Kidney capillary endothelial cell (primary cell): ENCODE data around the gene TRAPPC2B.

Experiments used
- DNase-seq: peaks from one replicate; pipeline ENCODE4 v3.0.0-alpha.2; 2018; ENCODE audit warnings: low spot score

TRAPPC2B gene

GRCh38 chr19:57362997-57363687, at the start of gene TRAPPC2B, which contains the start of gene ZNF547:
Gene TRAPPC2B (plus strand): TSS chr19:57363551. CDS start chr19:57364834, 1,283 bp downstream.
Gene ZNF547 (plus strand): TSS chr19:57363551. CDS start chr19:57368556, 5,005 bp downstream.
- DNase-seq: peak; percentile 95

- DNase-seq: no peak
Measured at GRCh38 chr19:57314146-57314545, 49.2 kb upstream of the TRAPPC2B start.

- no peak for DNase-seq
Measured at GRCh38 chr19:57317503-57317902, 45.8 kb upstream of the TRAPPC2B start.

- no peak for DNase-seq
Measured at GRCh38 chr19:57319869-57320179, 43.5 kb upstream of the TRAPPC2B start.

GRCh38 chr19:57320180-57321084, 42.9 kb upstream of the TRAPPC2B start, which contains the start of gene ZNF543:
Gene ZNF543 (plus strand): TSS chr19:57320472. CDS start chr19:57320854, 382 bp downstream.
- DNase-seq: peak; percentile 89

GRCh38 chr19:57321116-57321515, 42.2 kb upstream of the TRAPPC2B start:
- no peak for DNase-seq

- no peak for DNase-seq
Measured at GRCh38 chr19:57321751-57322150, 41.6 kb upstream of the TRAPPC2B start.

- no peak for DNase-seq
Measured at GRCh38 chr19:57324992-57325391, 38.4 kb upstream of the TRAPPC2B start.

- DNase-seq: no peak
Measured at GRCh38 chr19:57327993-57328392, 35.4 kb upstream of the TRAPPC2B start.

- DNase-seq: no peak
Measured at GRCh38 chr19:57334191-57334590, 29.2 kb upstream of the TRAPPC2B start.

GRCh38 chr19:57338877-57339276, 24.5 kb upstream of the TRAPPC2B start:
- DNase-seq: no peak

GRCh38 chr19:57342582-57342981, 20.8 kb upstream of the TRAPPC2B start:
- DNase-seq: no peak

GRCh38 chr19:57348136-57348535, 15.2 kb upstream of the TRAPPC2B start:
- no peak for DNase-seq

GRCh38 chr19:57350877-57351805, 12.2 kb upstream of the TRAPPC2B start, which contains the start of gene ZNF304:
Gene ZNF304 (plus strand): TSS chr19:57351271. CDS start chr19:57351665, 394 bp downstream.
- DNase-seq: peak; percentile 90

GRCh38 chr19:57351867-57352266, 11.5 kb upstream of the TRAPPC2B start:
- DNase-seq: no peak

GRCh38 chr19:57355916-57356315, 7.4 kb upstream of the TRAPPC2B start:
- DNase-seq: no peak

- no peak for DNase-seq
Measured at GRCh38 chr19:57357406-57357805, 5.9 kb upstream of the TRAPPC2B start.

GRCh38 chr19:57359300-57359699, 4.1 kb upstream of the TRAPPC2B start:
- DNase-seq: no peak

- DNase-seq: no peak
Measured at GRCh38 chr19:57362419-57362818, 932 bp upstream of the TRAPPC2B start.

- DNase-seq: no peak
Measured at GRCh38 chr19:57363688-57364181, 384 bp downstream of the TRAPPC2B start.

GRCh38 chr19:57366776-57367175, 3.4 kb downstream of the TRAPPC2B start:
- no peak for DNase-seq

GRCh38 chr19:57374179-57374578, 10.8 kb downstream of the TRAPPC2B start:
- no peak for DNase-seq
